Erythroblast (primary cell): ENCODE results near the gene HIVEP1.
A peak's percentile ranks its signal among the peaks of the same experiment; 100 is the strongest.
"Not testable (repeated sequence)": the region's sequence is repeated elsewhere in the genome, so short reads cannot be mapped to it uniquely, and the experiment has no call there.

Experiments used
- DNase-seq, 2 experiments: peaks; one replicate each; lab custom pipeline; 2025; lab: John Stamatoyannopoulos, UW
- GATA1 ChIP-seq: IDR thresholded peaks from 2 replicates; pipeline ENCODE4 v1.6.1; 2011; ENCODE audit warnings: low read depth, mild to moderate bottlenecking, control low read depth, low read length, moderate library complexity
- POLR2A ChIP-seq: IDR thresholded peaks from 2 replicates; pipeline ENCODE4 v1.6.1; 2011; ENCODE audit warnings: mild to moderate bottlenecking, low read length

HIVEP1 gene

DNA sequence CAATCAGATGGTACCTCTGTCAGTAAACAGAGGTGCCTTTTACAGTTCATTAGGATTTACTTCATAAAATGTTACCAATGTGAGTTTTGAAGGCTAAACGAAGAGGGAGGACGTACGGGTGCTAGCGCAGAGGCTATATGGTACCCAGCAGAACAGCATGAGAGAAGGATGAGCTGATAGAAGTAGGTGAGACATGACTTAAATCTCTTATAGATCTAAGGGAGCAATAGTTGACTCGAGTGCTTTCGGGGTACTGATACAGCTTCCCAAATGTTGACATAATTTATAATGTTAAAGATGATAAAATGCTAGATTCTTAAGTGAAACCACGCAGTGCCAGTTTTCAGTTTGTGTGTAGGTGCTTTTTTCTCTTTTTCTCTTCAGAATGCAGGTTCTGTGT is 72.6 kb downstream of the HIVEP1 start:
- no peak for DNase-seq
- TF ChIP-seq GATA1 (no peak), POLR2A (no peak)

DNA sequence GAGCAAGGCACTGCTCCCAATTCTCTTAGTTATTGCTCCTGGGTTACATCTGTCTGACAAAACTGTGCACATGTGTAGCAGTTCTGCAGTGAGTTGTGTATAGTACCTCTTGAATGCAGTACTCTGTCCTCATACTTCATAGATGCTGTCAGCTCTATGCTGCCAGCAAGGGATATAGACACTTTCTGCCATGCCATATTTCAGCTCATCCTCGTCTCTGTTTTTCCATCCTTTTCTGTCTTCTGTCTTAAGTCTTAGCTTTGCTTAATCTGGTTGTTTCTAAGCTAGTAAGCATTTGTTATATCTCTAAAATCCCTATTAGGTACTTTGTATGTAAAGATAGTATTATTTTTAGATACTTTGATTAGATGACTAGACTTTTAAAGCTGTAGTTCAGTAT is 76.4 kb downstream of the HIVEP1 start:
- TF ChIP-seq GATA1 (no peak), POLR2A (no peak)
- no peak for DNase-seq

DNA sequence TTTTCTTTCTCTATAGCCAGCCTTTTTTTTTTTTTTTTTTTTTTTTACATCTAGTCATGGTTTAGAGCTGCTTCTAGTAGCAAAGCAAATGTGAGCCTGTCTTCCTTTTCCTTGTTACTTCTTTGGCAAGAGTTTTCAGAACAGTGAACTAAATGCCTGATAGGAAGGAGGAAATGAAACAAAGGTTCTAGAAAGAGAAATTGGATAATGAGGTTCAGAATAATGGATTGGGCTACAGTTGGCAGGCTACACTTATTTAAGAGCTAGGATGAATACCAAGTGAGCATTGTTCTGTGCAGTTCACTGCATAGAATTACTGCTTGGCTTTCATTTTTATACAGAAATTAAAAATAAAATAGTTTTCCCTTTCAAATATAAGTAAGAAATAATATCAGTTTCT is 78.6 kb downstream of the HIVEP1 start:
- no peak for DNase-seq
- TF ChIP-seq GATA1: no peak

DNA sequence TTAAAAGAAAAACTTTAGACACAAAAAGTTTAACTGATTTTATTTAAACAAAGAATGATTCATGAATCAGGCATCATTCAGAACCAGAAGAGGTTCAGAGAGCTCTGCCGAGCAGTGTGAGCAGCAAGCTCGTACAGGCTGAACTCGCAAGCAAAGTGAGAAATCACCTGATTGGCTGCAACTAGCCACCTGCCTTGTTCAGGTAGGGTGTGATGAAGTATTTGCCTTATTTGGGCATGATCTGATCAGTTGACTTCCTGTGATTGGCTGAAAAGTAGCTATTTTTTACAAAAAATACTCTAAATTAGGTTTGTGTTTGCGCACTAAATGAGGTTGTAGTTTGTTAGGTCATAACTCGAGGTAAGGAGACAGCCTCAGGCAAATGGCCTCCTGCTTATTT is 80.7 kb downstream of the HIVEP1 start:
- TF ChIP-seq POLR2A: no peak
- TF ChIP-seq GATA1: no peak
- DNase-seq: no peak

DNA sequence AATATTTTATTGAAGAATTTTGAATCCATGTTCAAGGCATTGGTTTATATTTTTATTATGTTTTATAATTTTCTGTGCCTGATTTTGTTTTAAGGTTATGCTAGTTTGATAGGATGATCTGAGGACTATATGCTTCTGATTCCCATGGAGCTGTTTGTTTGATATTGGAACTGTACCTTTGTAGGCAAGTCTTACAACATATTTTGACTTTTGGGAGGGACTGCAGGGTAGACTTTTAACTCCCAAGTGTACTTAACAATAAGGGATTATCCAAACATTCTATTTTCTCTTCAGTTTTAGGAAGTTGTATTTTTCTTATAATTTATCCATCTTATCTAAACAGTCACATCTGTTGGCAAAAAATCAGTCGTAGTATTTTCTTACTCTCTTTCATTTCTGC is 82.6 kb downstream of the HIVEP1 start:
- TF ChIP-seq GATA1 (no peak), POLR2A (no peak)
- no peak for DNase-seq

DNA sequence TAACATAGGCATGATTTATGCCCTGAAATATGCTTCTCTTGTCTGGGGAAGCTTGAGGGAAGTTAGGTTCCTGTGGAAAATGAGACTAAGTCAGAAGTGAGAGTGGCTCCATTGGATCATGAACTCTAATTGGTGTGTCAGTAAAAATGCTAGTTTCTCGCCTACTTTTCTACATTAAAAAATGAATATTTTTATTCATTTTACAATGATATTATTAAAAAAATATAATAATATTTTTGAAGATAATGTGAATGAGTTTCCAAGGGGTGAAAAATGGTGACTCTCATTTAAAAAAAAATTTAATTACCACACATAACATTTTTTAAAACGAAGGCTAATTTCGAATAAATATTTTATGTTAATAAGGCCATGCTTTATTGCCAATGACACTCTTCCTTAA is 84.2 kb downstream of the HIVEP1 start:
- DNase-seq: no peak
- no peak for TF ChIP-seq POLR2A

DNA sequence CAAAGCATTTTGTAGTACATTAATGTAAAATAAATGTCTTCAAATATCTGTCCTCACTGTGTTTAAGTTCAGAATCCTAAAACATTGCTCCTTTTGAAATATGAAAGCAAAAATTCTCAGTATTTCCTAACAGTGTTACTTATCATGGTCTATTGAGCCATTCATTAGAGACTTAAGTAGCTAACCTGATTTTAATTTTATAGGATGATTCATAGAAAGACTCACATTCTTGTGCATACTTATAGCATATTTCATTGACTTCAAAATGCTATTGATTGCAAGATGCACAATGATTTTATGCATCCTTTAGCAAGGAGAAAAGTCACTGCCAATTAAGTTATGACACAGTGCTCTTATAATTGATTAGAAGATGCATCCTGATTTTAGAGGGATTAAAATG is 85.7 kb downstream of the HIVEP1 start:
- DNase-seq: no peak

DNA sequence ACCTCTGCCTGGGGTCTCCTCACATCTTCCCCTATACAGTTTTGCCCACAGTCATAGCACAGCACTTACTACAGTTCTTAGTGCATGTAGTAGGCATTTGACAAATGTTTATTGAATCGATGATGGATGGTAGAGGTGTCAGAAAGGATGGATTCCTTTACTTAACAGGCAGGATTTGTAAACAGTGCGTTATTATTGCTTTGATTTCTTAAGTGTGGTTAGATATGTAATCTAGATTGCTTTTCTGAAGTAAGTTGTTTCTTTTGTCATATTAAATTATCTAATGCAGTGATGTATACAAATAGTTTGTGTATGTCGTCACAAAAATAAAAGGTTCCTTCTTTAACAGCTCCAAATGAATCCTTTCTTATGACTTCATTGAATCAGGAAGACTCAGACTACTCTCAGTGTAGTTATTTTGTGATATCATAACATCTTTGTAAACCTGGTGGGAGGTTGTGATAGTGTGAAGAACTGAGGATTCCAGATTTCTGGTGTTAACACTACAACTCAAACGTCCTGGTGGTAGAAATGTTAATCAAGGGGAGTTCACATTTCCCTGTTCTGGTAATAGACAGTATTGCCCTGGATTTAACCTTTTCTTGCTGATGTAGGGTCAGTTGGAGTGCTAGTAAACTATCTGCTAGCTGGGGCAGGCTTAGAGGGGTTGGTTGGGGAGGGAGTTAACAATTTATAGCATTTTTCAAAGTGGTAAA is 87.7 kb downstream of the HIVEP1 start:
- DNase-seq: peak in 1 of 2 experiments; percentile 10
- no peak for TF ChIP-seq POLR2A
- TF ChIP-seq GATA1: no peak

More for the DNA sequence above, 85.7 kb downstream of the HIVEP1 start:
- TF ChIP-seq POLR2A (no peak), GATA1 (no peak)

DNA sequence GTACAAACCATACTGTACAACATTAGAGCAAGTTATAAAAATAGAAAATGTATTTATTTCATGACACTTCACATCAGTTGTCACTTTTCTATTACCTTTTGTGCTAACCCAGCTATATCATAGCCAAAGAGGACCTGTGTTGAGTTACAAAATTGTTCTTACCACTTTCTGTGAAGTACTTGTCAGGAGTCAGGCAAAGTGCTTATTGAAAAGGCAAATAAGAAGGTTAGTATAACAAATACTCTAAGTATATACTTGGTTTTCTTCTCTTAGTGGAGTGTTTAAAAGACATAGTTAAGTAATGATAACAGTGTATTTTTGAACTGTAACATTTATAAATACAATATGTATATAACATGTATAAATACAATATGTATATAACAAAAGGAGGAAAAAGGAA is 88.9 kb downstream of the HIVEP1 start:
- no peak for DNase-seq
- TF ChIP-seq POLR2A (no peak), GATA1 (no peak)

DNA sequence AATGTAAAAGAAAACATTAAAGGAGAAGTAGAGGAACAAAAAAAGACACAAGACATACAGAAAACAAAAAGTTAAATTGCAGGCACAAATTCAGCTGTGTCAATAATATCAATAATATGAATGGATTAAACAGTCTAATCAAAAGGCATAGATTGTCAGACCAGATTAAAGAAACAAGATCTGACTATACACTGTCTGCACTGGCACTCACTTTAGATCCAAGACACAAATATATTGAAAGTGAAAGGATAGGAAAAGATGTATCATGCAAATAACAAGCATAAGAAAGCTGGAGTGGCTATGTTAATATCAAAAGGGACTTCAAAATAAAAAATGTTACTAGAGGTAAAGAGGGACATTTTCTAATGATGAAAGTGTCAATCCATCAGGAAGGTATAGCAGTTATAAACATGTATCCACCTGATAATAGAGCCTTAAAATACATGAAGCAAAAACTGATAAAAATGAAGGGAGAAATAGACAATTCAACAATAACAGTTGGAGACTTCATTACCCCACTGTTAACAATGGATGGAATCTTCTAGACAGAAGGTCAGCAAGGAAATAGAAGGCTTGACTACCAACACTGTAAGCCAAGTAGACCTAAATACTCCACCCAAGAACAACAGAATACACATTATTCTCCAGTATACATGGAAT is 89.7 kb downstream of the HIVEP1 start:
- peak; percentile 25 to 28 for DNase-seq
- TF ChIP-seq GATA1 (no peak), POLR2A (no peak)

DNA sequence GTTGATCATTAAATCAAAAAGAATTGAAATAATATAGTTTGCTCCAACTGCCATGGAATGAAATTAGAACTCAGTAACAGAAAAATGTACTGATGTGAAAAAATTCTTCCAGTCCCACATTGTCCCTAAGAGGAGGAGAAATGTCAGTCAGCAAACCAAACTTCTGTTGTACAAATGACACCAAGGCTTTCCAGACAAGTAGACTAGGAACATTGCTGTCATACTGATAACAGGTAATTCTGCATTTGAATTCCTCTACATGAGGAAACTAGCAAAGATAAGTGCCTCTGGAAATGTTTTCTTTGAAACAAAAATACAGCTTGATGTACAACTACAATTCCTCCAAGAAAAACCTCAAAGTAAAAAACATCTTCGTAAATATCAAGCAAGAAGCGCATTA is 90.2 kb downstream of the HIVEP1 start:
- peak; percentile 43 to 49 for DNase-seq
- TF ChIP-seq GATA1 (no peak), POLR2A (no peak)

DNA sequence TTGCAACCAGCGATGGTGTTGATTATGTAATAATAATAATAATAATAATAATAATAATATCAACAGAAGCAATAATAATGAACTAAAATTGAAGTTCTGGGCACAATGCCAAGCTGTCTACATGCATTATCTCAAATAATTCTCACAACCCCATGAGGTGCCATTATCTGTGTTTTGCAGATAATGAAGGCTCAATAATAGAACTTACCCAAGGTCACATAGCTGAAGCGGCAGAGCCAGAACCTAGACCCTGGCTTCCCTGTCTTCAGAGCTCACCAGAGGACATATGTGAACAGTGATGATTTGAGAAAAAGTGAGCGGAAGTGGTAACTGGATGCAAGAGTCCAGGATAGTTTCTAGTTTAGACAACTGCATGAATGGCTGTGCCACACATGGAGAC is 91.0 kb downstream of the HIVEP1 start:
- DNase-seq: peak; percentile 84 to 94
- TF ChIP-seq GATA1 (no peak), POLR2A (no peak)

DNA sequence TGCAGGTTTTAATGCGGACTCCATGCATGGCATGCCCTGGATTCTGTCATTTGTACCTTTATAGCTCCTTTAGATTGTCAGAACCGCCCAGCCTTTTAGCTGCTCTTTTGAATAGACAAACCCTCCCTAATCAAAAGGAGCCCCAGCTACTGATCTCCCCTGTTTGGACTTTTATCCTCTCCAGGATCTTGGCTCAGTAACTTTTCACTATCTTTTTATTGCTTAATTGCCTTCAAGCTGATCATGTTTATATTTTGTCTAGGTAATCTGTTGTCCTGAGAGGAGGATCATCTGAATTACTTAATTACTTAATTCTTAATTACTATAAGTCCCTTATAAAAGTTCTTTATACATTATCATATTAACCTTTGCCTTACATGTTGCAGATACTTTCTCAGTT is 93.2 kb downstream of the HIVEP1 start:
- TF ChIP-seq GATA1 (no peak), POLR2A (no peak)
- DNase-seq: peak in 1 of 2 experiments; percentile 18

DNA sequence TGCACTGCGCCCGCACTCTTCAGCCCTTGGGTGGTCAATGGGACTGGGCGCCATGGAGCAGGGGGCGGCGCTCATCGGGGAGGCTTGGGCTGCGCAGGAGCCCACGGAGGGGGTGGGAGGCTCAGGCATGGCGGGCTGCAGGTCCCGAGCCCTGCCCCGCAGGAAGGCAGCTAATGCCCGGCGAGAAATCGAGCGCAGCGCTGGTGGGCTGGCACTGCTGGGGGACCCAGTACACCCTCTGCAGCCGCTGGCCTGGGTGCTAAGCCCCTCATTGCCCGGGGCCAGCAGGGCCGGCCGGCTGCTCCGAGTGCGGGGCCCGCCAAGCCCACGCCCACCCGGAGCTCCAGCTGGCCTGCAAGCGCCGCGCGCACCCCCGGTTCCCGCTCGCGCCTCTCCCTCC is 96.3 kb downstream of the HIVEP1 start:
- not testable (repeated sequence) for DNase-seq
